Hepatocyte (in vitro differentiated cells): ENCODE results near the gene MEGF11.

Experiments used
- EZH2 ChIP-seq: fragments of 200-600 bp; sonication (generic); IDR thresholded peaks from 2 replicates; pipeline ENCODE4 v1.6.1; 2016; ENCODE audit warnings: antibody characterized with exemption, mild to moderate bottlenecking, borderline replicate concordance
- TF ChIP-seq, protein P1 (sequence below): fragments of 200-600 bp; sonication (generic); IDR thresholded peaks from 2 replicates; pipeline ENCODE4 v1.5.1; 2016; ENCODE audit warnings: antibody characterized with exemption, mild to moderate bottlenecking; ENCODE audit not compliant: poor library complexity

GRCh38 chr15:65922621-65923020, 330.9 kb downstream of the MEGF11 start:
- TF ChIP-seq, protein P1, sequence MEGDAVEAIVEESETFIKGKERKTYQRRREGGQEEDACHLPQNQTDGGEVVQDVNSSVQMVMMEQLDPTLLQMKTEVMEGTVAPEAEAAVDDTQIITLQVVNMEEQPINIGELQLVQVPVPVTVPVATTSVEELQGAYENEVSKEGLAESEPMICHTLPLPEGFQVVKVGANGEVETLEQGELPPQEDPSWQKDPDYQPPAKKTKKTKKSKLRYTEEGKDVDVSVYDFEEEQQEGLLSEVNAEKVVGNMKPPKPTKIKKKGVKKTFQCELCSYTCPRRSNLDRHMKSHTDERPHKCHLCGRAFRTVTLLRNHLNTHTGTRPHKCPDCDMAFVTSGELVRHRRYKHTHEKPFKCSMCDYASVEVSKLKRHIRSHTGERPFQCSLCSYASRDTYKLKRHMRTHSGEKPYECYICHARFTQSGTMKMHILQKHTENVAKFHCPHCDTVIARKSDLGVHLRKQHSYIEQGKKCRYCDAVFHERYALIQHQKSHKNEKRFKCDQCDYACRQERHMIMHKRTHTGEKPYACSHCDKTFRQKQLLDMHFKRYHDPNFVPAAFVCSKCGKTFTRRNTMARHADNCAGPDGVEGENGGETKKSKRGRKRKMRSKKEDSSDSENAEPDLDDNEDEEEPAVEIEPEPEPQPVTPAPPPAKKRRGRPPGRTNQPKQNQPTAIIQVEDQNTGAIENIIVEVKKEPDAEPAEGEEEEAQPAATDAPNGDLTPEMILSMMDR, result no peak
- TF ChIP-seq EZH2, result no peak
